Measurements from ENCODE around the gene FERMT2. TPM values are rescaled to one million over a fixed set of nuclear protein-coding genes. Genes with fewer than 3 reads are reported as not detected.

Gene FERMT2
- total RNA-seq, 5 donors from 2014 or later (not counting 1 experiment from before 2014, with no cell fraction given) = 0.35 to 1.0 (median 0.84) TPM; not detected in 1

DNA sequence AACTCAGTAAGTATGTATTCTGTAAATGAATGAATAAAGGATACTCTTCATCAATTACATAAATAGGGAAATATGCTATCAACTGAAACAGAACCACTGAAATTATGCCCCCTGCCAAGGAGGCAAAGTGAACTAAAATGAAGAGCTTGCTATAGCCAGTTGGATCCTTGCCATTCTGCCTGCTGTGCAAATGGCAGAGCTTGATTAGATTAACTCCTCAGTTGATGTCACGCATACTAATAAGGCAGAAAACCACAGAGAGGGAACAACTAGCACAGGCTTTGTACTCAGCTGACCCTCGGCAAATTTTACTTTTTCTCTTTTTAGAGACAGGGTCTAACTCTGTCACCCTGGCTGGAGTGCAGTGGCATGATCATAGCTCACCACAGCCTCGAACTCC is 36.7 kb upstream of the FERMT2 start:
- Mint-ChIP-seq H3K9me3 (no peaks in the 10 kb centered on the region), H3K27ac (no peak overlapping the region), H3K36me3 (no peaks in the 10 kb centered on the region), H3K4me1 (no peaks in the 10 kb centered on the region), H3K27me3 (peaks cover 2 to 4% of the 10 kb centered on the region in 2 donors), H3K4me3 (no peak overlapping the region)
- Histone ChIP-seq H3K4me1 (ENCODE audit: control insufficient read depth in 1 of 2, extremely low read depth in 1 of 2, insufficient read depth in 2 of 2, low read length in 2 of 2) (no peaks in the 10 kb centered on the region), H3K9me3 (no peaks in the 10 kb centered on the region), H3K27me3 (replicated peaks in 1 of 2; ENCODE audit: control insufficient read depth in 2 of 2, extremely low read depth in 1 of 2, insufficient read depth in 2 of 2, low read length in 1 of 2) (no peaks in the 10 kb centered on the region), H3K4me3 (ENCODE audit: control insufficient read depth in 1 of 2, extremely low read depth in 1 of 2, low read length in 1 of 2) (no peak overlapping the region), H3K36me3 (ENCODE audit: control insufficient read depth in 2 of 2, extremely low read depth in 1 of 2, insufficient read depth in 1 of 2, low read length in 1 of 2) (no peaks in the 10 kb centered on the region), H3K27ac (ENCODE audit: low read length) (no peak overlapping the region)
- ChIA-PET POLR2A (no interaction called here), CTCF (no interaction called here)
- 82% methylated on average over 2 of the region's 3 CpGs for WGBS (ENCODE audit: insufficient coverage)
- ATAC-seq (replicated peaks in 1 of 4) = no peak
- DNase-seq = no peak

DNA sequence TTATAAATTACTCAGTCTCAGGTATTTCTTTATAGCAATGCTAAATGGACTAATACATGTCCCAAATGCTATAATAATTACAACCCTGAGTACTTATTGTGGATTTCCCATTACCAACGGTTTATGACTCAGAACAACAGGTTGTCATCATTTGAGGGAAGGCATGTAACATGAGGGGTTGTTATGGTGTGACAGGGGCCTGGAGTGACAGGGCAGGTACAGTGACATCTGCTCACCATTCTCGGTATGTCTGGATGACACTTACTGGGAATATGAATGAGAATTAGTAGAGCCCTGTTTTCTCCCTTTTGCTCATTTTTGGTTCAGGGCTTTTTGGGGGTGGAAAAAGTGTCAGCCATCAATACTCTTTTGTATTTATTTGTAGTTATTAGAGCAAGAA is 36.2 kb upstream of the FERMT2 start:
- Histone ChIP-seq H3K36me3 (ENCODE audit: control insufficient read depth in 2 of 2, extremely low read depth in 1 of 2, insufficient read depth in 1 of 2, low read length in 1 of 2) (no peaks in the 10 kb centered on the region), H3K27me3 (replicated peaks in 1 of 2; ENCODE audit: control insufficient read depth in 2 of 2, extremely low read depth in 1 of 2, insufficient read depth in 2 of 2, low read length in 1 of 2) (no peaks in the 10 kb centered on the region), H3K4me1 (ENCODE audit: control insufficient read depth in 1 of 2, extremely low read depth in 1 of 2, insufficient read depth in 2 of 2, low read length in 2 of 2) (no peaks in the 10 kb centered on the region), H3K4me3 (ENCODE audit: control insufficient read depth in 1 of 2, extremely low read depth in 1 of 2, low read length in 1 of 2) (no peak overlapping the region), H3K9me3 (no peaks in the 10 kb centered on the region), H3K27ac (ENCODE audit: low read length) (no peak overlapping the region)
- POLR2A ChIA-PET = no interaction called here
- peaks cover 2 to 6% of the 10 kb centered on the region in 2 donors for H3K27me3 Mint-ChIP-seq
- CTCF ChIA-PET = no interaction called here
- WGBS (ENCODE audit: insufficient coverage) = no CpG with 5 or more reads among the region's 2 CpGs
- no peaks in the 10 kb centered on the region for H3K4me1 Mint-ChIP-seq
- H3K36me3 Mint-ChIP-seq = no peaks in the 10 kb centered on the region
- no peak for DNase-seq
- no peak overlapping the region for H3K4me3 Mint-ChIP-seq
- no peak for ATAC-seq (replicated peaks in 1 of 4)
- H3K27ac Mint-ChIP-seq = no peak overlapping the region
- no peaks in the 10 kb centered on the region for H3K9me3 Mint-ChIP-seq

DNA sequence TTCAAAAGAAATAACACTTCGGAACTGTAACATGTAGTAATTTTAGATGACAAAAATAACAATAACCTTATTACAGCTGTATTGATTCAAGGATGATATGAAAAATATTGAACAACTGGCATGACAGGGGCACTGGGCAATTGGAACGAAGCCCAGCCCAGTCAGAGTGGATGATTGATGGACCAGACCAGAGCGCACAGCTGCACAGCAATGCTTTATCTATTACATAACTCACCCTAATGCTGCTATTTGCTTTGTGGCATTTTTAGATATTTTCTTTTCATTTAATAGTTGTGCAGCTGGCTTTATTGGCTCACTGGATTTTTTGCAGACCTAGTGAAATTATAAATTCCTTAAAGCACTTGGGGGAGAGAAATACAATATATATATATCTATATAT is 26.9 kb upstream of the FERMT2 start:
- Mint-ChIP-seq H3K9me3 (peaks cover 0 to 6% (median 2%) of the 10 kb centered on the region in 3 donors), H3K4me3 (no peak overlapping the region), H3K27ac (no peak overlapping the region), H3K27me3 (peaks cover 9 to 17% of the 10 kb centered on the region in 2 donors), H3K4me1 (no peaks in the 10 kb centered on the region), H3K36me3 (no peaks in the 10 kb centered on the region)
- no peaks in the 10 kb centered on the region for H3K36me3 ChIP-seq (ENCODE audit: control insufficient read depth in 2 of 2, extremely low read depth in 1 of 2, insufficient read depth in 1 of 2, low read length in 1 of 2)
- POLR2A ChIA-PET = no interaction called here
- H3K9me3 ChIP-seq = no peaks in the 10 kb centered on the region
- no CpG with 5 or more reads among the region's 3 CpGs for WGBS (ENCODE audit: insufficient coverage)
- ATAC-seq (replicated peaks in 1 of 4) (no peak), DNase-seq (no peak)
- CTCF ChIA-PET = no interaction called here
- H3K4me1 ChIP-seq (ENCODE audit: control insufficient read depth in 1 of 2, extremely low read depth in 1 of 2, insufficient read depth in 2 of 2, low read length in 2 of 2) = no peaks in the 10 kb centered on the region
- no peak overlapping the region for H3K4me3 ChIP-seq (ENCODE audit: control insufficient read depth in 1 of 2, extremely low read depth in 1 of 2, low read length in 1 of 2)
- H3K27me3 ChIP-seq (replicated peaks in 1 of 2; ENCODE audit: control insufficient read depth in 2 of 2, extremely low read depth in 1 of 2, insufficient read depth in 2 of 2, low read length in 1 of 2) = peaks cover 0 to 7% of the 10 kb centered on the region in 2 experiments
- H3K27ac ChIP-seq (ENCODE audit: low read length) = no peak overlapping the region

DNA sequence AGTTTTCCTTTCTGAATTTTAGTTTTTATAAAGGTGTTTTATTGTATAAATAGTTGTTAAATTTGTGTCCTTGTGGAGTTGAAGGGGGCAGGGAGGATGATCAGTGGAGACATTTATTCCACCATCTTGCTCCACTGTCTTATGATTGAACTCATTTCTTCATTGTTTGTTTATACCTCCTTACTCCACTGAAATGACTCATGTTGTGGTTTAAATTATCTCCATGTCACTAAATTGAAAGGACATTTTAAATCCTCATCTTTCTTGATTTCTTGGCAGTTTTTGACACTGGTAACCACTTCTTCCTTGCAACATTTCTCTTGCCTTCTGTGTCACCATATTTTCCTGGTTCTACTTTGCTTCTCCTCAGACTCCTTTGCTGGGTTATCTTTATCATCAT is 23.6 kb upstream of the FERMT2 start:
- Histone ChIP-seq H3K9me3 (no peaks in the 10 kb centered on the region), H3K4me1 (ENCODE audit: control insufficient read depth in 1 of 2, extremely low read depth in 1 of 2, insufficient read depth in 2 of 2, low read length in 2 of 2) (no peaks in the 10 kb centered on the region), H3K4me3 (ENCODE audit: control insufficient read depth in 1 of 2, extremely low read depth in 1 of 2, low read length in 1 of 2) (no peak overlapping the region), H3K27me3 (replicated peaks in 1 of 2; ENCODE audit: control insufficient read depth in 2 of 2, extremely low read depth in 1 of 2, insufficient read depth in 2 of 2, low read length in 1 of 2) (peaks cover 0 to 7% of the 10 kb centered on the region in 2 experiments), H3K27ac (ENCODE audit: low read length) (no peak overlapping the region), H3K36me3 (ENCODE audit: control insufficient read depth in 2 of 2, extremely low read depth in 1 of 2, insufficient read depth in 1 of 2, low read length in 1 of 2) (no peaks in the 10 kb centered on the region)
- DNase-seq (no peak), ATAC-seq (replicated peaks in 1 of 4) (no peak)
- POLR2A ChIA-PET = no interaction called here
- CTCF ChIA-PET = no interaction called here
- Mint-ChIP-seq H3K4me3 (no peak overlapping the region), H3K9me3 (peaks cover 7 to 17% (median 16%) of the 10 kb centered on the region in 3 donors), H3K27ac (no peak overlapping the region), H3K27me3 (peaks cover 16 to 21% of the 10 kb centered on the region in 2 donors), H3K36me3 (peaks cover 7% of the 10 kb centered on the region), H3K4me1 (no peaks in the 10 kb centered on the region)

DNA sequence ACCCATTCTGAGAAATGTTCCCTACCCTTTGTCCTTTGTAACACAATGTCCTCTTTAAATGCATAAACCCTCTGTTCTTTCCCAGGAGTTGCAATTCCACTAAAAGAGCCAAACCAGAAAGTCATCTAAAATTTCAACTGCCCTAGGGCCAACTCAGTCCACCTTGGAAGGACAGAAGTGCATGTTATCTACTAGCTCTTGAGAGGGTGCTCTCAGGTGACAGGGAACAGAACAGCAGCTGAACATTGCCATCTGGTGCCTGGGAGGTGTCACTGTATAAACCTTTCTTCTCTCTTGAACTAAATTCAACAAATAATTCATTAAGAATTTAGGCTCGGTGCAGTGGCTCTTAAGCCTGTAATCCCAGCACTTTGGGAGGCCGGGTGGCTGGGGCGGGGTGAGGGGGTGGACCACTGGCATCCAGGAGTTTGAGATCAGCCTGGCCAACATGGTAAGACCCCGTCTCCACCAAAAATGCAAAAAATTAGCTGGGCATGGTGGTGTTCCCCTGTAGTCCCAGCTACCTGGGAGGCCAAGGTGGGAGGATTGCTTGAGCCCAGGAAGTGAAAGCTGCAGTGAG is 10.3 kb upstream of the FERMT2 start:
- no peaks in the 10 kb centered on the region for H3K9me3 ChIP-seq
- no peaks in the 10 kb centered on the region for H3K36me3 ChIP-seq (ENCODE audit: control insufficient read depth in 2 of 2, extremely low read depth in 1 of 2, insufficient read depth in 1 of 2, low read length in 1 of 2)
- H3K27me3 ChIP-seq (replicated peaks in 1 of 2; ENCODE audit: control insufficient read depth in 2 of 2, extremely low read depth in 1 of 2, insufficient read depth in 2 of 2, low read length in 1 of 2) = no peaks in the 10 kb centered on the region
- Mint-ChIP-seq H3K4me3 (no peak overlapping the region), H3K27me3 (no peaks in the 10 kb centered on the region), H3K36me3 (no peaks in the 10 kb centered on the region), H3K4me1 (peaks cover 7 to 11% (median 7%) of the 10 kb centered on the region in 3 donors), H3K9me3 (no peaks in the 10 kb centered on the region), H3K27ac (peak overlapping the region; percentile 56 to 60)
- WGBS (ENCODE audit: insufficient coverage) = 100% methylated on average over 1 of the region's 4 CpGs
- ChIA-PET POLR2A (interaction anchor here in 1 of 2 donors (0.6 kb wide), 1 partner anchor 242 kb away, joined by 3 read pairs; no protein-coding TSS in a partner anchor), CTCF (interaction anchor here (0.5 to 4.8 kb wide), 21 partner anchors 8 to 1727 kb away, joined by 3 to 78 read pairs (median 4); no protein-coding TSS in a partner anchor)
- peak; percentile 75 to 90 (median 84) for ATAC-seq (replicated peaks in 1 of 4)
- H3K4me1 ChIP-seq (ENCODE audit: control insufficient read depth in 1 of 2, extremely low read depth in 1 of 2, insufficient read depth in 2 of 2, low read length in 2 of 2) = no peaks in the 10 kb centered on the region
- no peak overlapping the region for H3K4me3 ChIP-seq (ENCODE audit: control insufficient read depth in 1 of 2, extremely low read depth in 1 of 2, low read length in 1 of 2)
- no peak overlapping the region for H3K27ac ChIP-seq (ENCODE audit: low read length)
- DNase-seq = peak in 34 of 35 experiments; percentile 11 to 78 (median 48)

DNA sequence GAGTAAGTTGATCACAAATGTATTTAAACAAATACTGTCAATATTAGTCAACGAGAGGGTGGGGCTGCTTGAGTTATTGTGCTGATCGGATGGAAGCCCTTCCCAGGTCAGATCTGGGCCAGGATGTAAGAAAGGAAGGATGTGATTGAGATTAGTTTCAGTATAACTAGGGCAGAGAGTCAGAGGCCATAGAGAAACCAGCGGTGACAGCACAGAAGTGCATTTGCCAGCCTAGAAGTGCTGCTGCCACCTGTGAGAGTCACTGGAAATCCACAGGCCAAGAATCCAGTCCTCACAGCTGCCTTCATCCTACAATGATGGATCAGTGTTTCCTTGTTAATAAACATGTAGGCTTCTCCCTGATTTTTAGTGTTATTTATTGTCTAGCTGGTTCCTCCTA is 9.8 kb upstream of the FERMT2 start:
- ChIA-PET CTCF (interaction anchor here (0.5 to 4.8 kb wide), 19 partner anchors 8 to 1340 kb away, joined by 3 to 78 read pairs (median 4); no protein-coding TSS in a partner anchor), POLR2A (interaction anchor here in 1 of 2 donors (0.6 to 0.7 kb wide), 2 partner anchors 219 to 241 kb away, joined by 3 read pairs; no protein-coding TSS in a partner anchor)
- Histone ChIP-seq H3K27ac (ENCODE audit: low read length) (no peak overlapping the region), H3K9me3 (no peaks in the 10 kb centered on the region), H3K4me3 (ENCODE audit: control insufficient read depth in 1 of 2, extremely low read depth in 1 of 2, low read length in 1 of 2) (no peak overlapping the region), H3K4me1 (ENCODE audit: control insufficient read depth in 1 of 2, extremely low read depth in 1 of 2, insufficient read depth in 2 of 2, low read length in 2 of 2) (no peaks in the 10 kb centered on the region), H3K27me3 (replicated peaks in 1 of 2; ENCODE audit: control insufficient read depth in 2 of 2, extremely low read depth in 1 of 2, insufficient read depth in 2 of 2, low read length in 1 of 2) (no peaks in the 10 kb centered on the region), H3K36me3 (ENCODE audit: control insufficient read depth in 2 of 2, extremely low read depth in 1 of 2, insufficient read depth in 1 of 2, low read length in 1 of 2) (no peaks in the 10 kb centered on the region)
- Mint-ChIP-seq H3K4me3 (no peak overlapping the region), H3K36me3 (no peaks in the 10 kb centered on the region), H3K27me3 (no peaks in the 10 kb centered on the region), H3K9me3 (no peaks in the 10 kb centered on the region), H3K27ac (peak overlapping the region; percentile 56 to 60), H3K4me1 (peaks cover 7 to 11% (median 7%) of the 10 kb centered on the region in 3 donors)
- no CpG with 5 or more reads among the region's 3 CpGs for WGBS (ENCODE audit: insufficient coverage)
- ATAC-seq (replicated peaks in 1 of 4) = peak in 3 of 4 experiments; percentile 29 to 70 (median 41)
- DNase-seq = peak in 2 of 35 experiments; percentile 1 to 23
